Measurements from ENCODE around the gene MRPL14.

DNA sequence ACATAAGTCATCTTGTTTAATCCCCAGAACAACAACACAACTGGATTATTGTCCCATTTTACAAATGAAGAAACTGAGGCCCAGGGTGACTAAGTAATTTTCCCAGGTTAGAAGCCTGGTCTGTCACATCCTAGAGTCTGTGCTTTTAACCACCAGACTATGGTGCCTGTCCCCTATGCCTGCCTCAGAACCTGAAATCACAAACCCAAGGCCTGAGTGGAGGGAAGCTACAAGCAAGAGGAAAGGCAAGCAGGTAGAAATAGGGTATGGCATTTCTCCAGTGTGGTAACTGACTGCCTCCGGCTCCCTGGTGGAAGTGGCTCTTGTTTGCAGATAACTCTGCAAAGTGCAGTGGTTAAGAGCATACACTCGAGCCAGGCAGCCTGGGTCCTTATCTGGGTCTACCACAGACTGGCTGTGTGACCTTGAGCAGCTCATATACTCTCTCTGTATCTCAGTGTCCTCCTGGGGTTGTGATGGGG lies 2.6 kb upstream of the MRPL14 start:
- TF ChIP-seq, protein P1, sequence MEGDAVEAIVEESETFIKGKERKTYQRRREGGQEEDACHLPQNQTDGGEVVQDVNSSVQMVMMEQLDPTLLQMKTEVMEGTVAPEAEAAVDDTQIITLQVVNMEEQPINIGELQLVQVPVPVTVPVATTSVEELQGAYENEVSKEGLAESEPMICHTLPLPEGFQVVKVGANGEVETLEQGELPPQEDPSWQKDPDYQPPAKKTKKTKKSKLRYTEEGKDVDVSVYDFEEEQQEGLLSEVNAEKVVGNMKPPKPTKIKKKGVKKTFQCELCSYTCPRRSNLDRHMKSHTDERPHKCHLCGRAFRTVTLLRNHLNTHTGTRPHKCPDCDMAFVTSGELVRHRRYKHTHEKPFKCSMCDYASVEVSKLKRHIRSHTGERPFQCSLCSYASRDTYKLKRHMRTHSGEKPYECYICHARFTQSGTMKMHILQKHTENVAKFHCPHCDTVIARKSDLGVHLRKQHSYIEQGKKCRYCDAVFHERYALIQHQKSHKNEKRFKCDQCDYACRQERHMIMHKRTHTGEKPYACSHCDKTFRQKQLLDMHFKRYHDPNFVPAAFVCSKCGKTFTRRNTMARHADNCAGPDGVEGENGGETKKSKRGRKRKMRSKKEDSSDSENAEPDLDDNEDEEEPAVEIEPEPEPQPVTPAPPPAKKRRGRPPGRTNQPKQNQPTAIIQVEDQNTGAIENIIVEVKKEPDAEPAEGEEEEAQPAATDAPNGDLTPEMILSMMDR (IDR thresholded peaks at IDR 0.05) = no peak
- TF ChIP-seq POLR2A (IDR thresholded peaks at IDR 0.05) = no peak

Measured in esophagus squamous epithelium (tissue), 4 donors.